HG03571 (cell line): ENCODE measurements around the gene SOHLH2.

Experiments
- ATAC-seq: cut with Tn5 transposase; IDR thresholded peaks from one replicate; pipeline ENCODE4 v1.9.1; 2021; ENCODE audit not compliant: unreplicated experiment

Gene SOHLH2

DNA sequence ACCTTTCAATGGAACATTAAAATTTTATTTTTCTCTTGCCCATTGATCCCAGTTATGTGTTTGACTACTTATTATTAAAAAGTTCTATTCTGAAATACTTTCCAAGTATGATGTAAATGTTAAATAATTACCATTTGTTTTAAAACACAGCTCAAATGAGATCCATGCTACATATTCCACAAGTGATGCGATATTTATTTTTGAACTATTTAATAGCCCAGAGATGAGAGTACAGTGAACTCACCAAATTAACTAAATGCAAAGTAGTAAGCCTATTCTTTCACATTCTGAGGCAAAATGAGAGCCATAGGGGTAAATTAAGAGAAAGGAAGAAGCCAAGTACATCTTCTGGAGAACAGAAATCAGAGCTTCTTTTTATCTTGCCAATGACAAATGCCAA, 82.0 kb downstream of the SOHLH2 start:
- no peak for ATAC-seq

DNA sequence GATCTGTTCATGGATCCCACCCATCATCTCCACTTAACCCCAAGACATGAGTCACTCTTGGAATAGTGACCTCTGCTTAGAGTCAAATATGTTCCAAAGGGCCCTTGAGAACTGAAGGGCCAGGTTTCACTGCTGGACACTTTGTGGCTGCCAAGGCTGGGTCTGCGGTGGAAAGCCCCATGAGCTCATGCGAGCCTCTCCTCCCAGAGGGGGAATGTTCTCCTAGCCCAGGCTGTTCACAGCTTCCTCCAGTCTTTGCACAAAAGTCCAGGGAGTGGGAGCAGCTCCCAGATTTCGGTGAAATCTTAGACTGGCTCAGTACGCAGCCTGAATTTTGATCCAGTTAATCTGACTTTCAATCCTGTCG, 82.4 kb downstream of the SOHLH2 start:
- ATAC-seq, result no peak

DNA sequence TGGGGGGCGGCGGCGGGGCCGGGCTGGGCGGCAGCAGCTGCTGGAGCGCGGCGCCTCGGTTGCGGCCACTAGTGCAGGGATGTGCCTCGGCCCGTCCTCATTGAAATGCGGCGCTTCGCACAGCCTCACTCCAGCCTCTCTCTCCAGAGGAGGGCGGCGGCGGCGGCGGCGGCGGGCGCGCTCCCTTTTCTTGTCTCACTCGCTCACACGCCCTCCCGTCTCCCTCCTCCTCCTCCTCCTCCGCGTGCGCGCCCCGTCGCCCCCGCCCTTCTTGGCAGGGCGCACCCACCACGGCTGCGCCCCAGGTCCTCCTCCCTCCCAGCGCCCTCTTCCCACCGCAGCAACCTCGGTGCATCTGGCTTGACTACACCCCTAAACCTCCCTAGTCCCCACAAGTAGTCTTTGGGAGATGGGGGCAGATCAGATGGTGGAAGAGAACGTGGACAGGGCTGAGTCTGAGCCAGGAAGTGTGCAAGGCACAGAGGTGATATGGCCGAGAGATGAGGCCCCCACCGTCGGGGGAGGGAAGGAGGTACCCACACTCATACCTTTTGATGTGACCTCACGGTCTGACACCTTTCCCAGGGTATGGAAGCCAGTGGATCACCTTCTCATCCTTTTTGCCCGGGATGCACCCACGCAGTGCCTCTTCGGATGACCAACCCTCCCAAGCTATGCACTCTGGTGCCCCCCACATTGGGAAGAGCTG, 83.0 kb downstream of the SOHLH2 start, which contains the start of gene DCLK1:
Gene DCLK1 (minus strand): TSS at position 161 of the 709 bp plus-strand sequence.
- no peak for ATAC-seq

DNA sequence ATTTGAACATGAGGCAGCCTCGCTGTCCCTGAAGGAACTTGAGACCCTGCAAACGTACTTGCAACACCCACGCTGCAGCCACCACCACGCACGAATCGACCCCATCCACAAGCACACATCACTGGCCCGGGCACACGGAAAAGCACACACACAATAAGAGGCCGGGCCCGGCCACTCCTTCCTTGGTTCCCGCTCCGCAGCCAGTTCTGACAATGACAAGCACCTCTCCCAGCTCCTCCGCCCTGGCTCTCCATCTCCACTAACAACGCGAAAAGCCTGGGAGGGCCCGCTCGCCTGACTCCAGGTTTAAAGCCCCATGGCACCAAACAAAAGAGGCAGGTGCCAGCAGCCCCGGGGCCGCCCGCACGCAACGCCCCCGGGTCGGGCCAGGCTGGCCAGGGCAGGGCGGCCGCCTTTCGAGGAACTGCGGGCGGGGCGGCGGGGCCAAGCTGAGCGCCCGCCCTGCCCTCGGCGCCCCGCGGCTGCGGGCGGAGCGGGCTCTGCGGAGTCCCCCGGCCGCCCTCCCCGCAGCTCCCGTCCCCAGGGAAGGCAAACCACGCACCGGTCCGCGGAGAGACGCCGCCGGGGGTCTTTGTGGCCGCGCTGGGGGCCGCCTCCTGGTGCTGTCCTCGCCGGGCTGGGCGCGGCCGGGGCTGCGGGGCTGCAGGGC, 83.7 kb downstream of the SOHLH2 start:
- no peak for ATAC-seq

DNA sequence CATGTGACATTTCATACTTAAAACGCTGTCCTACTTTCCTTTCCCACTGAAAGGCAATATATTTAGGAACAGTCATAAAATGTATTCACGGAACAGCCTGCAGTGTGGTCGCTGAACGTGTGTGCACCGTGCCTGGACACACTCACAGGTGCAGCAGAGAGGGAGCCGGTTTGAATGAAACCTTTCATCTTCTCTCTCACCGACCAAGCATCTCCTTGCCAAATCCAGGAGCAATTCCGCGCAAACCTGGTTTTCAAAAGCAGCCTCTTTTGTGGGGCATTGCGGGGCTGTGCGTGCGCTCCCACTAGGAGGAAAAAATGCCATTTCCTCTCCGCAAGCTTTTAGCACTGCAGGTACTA, 84.2 kb downstream of the SOHLH2 start:
- ATAC-seq, result no peak

- ATAC-seq, result no peak
Measured at GRCh38 chr13:36129539-36129938, 84.8 kb downstream of the SOHLH2 start.

- ATAC-seq, result no peak
Measured at GRCh38 chr13:36126491-36126890, 87.9 kb downstream of the SOHLH2 start.

DNA sequence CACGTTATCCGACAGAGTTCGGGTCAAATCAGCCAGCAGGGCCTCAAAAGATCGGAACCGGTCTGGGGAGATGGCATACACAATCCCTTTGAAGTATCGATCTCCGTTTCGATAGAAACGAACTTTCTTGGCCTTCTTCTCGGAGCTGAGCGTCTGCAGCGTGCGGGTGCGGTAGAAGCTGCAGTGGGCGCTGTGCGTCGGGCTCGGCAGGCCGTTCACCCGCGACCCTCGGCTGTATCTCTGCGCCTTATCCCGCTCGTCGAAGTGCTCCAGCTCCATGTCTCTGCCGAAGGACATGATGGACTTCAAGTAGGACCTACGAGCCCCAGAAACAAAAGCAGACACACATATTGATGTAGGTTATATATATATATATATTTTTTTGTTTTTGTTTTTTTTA, 88.5 kb downstream of the SOHLH2 start:
- no peak for ATAC-seq

- no peak for ATAC-seq
Measured at GRCh38 chr13:36124236-36124822, 90.0 kb downstream of the SOHLH2 start.
